K562 (cell line): ENCODE results near the gene CRYBA4. TPM values are rescaled to one million over a fixed set of nuclear protein-coding genes. Genes with fewer than 3 reads are reported as not detected.

Experiments
- ARID3A ChIP-seq: IDR thresholded peaks from 2 replicates; pipeline ENCODE4 v1.6.1; 2012; ENCODE audit warnings: low read depth, low read length, improper control_type of control experiment, borderline replicate concordance
- CHD7 ChIP-seq: fragments of 200-600 bp; sonication (generic); IDR thresholded peaks from one replicate; pipeline ENCODE4 v1.6.1; 2012; ENCODE audit warnings: mild to moderate bottlenecking, low read depth, low read length, inconsistent platforms
- E2F6 ChIP-seq, 2 experiments: IDR thresholded peaks; 2 replicates each; pipeline ENCODE4 v1.6.1; 2011; ENCODE audit warnings: borderline replicate concordance in 1 of 2, control low read depth in 1 of 2, low read depth in 1 of 2, low read length in 1 of 2, mild to moderate bottlenecking in 1 of 2, mixed read lengths in 1 of 2, moderate library complexity in 1 of 2; ENCODE audit not compliant: insufficient read depth in 1 of 2, insufficient read length in 1 of 2, poor library complexity in 1 of 2, severe bottlenecking in 1 of 2; ENCODE audit errors: extremely low read depth in 1 of 2
- MCM7 ChIP-seq, 2 experiments: fragments of 450-650 bp; IDR thresholded peaks; 2 replicates each; pipeline ENCODE4 v1.6.1; 2016 to 2018
- MTF1 ChIP-seq: fragments of 250-450 bp; sonication (Bioruptor Pico); IDR thresholded peaks from 2 replicates; pipeline ENCODE4 v1.9.0; 2021; ENCODE audit warnings: moderate library complexity, mild to moderate bottlenecking, inconsistent platforms, borderline replicate concordance
- NCOR1 ChIP-seq: fragments of 450-650 bp; IDR thresholded peaks from 2 replicates; pipeline ENCODE4 v1.6.1; 2016; ENCODE audit warnings: mild to moderate bottlenecking, moderate library complexity
- NFYB ChIP-seq: IDR thresholded peaks from 2 replicates; pipeline ENCODE4 v1.6.1; 2011; ENCODE audit warnings: mild to moderate bottlenecking, moderate library complexity; ENCODE audit not compliant: insufficient read length; ENCODE audit errors: extremely low read depth
- PTTG1 ChIP-seq: fragments of 450-650 bp; IDR thresholded peaks from 2 replicates; pipeline ENCODE4 v1.6.1; 2016; ENCODE audit warnings: low read depth, mild to moderate bottlenecking, missing genetic modification characterization, missing compliant biosample characterization
- SOX6 ChIP-seq: fragments of 450-650 bp; IDR thresholded peaks from 2 replicates; pipeline ENCODE4 v1.6.1; 2014; ENCODE audit warnings: mild to moderate bottlenecking
- TAL1 ChIP-seq: fragments of 450-650 bp; IDR thresholded peaks from 2 replicates; pipeline ENCODE4 v1.6.1; 2016; ENCODE audit warnings: mild to moderate bottlenecking
- TRIM25 ChIP-seq: fragments of 450-650 bp; IDR thresholded peaks from 2 replicates; pipeline ENCODE4 v1.7.0; 2016; ENCODE audit warnings: borderline replicate concordance
- ZNF24 ChIP-seq: fragments of 450-650 bp; IDR thresholded peaks from 2 replicates; pipeline ENCODE4 v1.6.1; 2016
- ZNF589 ChIP-seq: fragments of 200-800 bp; sonication (Bioruptor generic); IDR thresholded peaks from 2 replicates; pipeline ENCODE4 v1.6.1; 2016; ENCODE audit warnings: low read depth, missing genetic modification characterization, missing compliant biosample characterization
- polyA plus RNA-seq, 8 experiments: library from polyadenylated mRNA; depleted of rRNA in 4 of 8; stranded (reverse) in 5 of 8; unstranded in 3 of 8; fragments of >200 nt; fragmentation: Nextera tagmentation in 2 of 8; fragmentation: Illumina TruSeq in 1 of 8; extraction: Ambion mirVana in 2 of 8; extraction: Trizol in 1 of 8; gene quantifications; 2 replicates each; pipeline versions ENCODE4 v1.2.1 to v1.2.3, GENCODE V29; 2011 to 2014; ENCODE audit warnings: inconsistent platforms in 1 of 8, missing spikeins in 1 of 8
- total RNA-seq, 7 experiments: library from RNA; depleted of rRNA in 6 of 7; stranded (reverse); fragments of >200 nt in 6 of 7; fragmentation: Illumina TruSeq in 2 of 7; extraction: Trizol in 2 of 7; gene quantifications; 2 replicates each; pipeline versions ENCODE4 v1.2.1 to v1.2.3, GENCODE V29; 2011 to 2021; ENCODE audit warnings: low replicate concordance in 1 of 7

CRYBA4 gene
- total and polyA plus RNA-seq, 9 of the 15 experiments (the other 6 are each of a cell fraction or from before 2014, with no cell fraction given): 0.59 to 3.3 (median 1.6) TPM

- TF ChIP-seq CHD7 (no peak), NFYB (no peak), E2F6 (IDR thresholded peaks at IDR 0.05; ENCODE audit: borderline replicate concordance in 1 of 2, extremely low read depth in 1 of 2, insufficient read depth in 1 of 2, insufficient read length in 1 of 2, low read depth in 1 of 2, low read length in 1 of 2, poor library complexity in 1 of 2, severe bottlenecking in 1 of 2) (no peak), MTF1 (no peak), ZNF24 (no peak), ARID3A (no peak), TRIM25 (no peak), SOX6 (no peak), TAL1 (no peak), PTTG1 (tag) (no peak), ZNF589 (no peak), NCOR1 (no peak), MCM7 (IDR thresholded peaks at IDR 0.05) (no peak)
Measured at GRCh38 chr22:26631282-26631681, 9.5 kb downstream of the CRYBA4 start (continued).
